Testis (tissue), 3 donors: Measurements from ENCODE around the gene ABCC8. TPM values are rescaled to one million over a fixed set of nuclear protein-coding genes. Genes with fewer than 3 reads are reported as not detected.

ENCODE experiments used
- DNase-seq: peaks from one replicate; pipeline ENCODE4 v3.0.0-alpha.2; 2019
- H3K27ac ChIP-seq, 2 donors: fragments of 200-600 bp; sonication (generic); one replicate each; pipeline ENCODE4 v1.5.1; 2019
- H3K27me3 ChIP-seq: fragments of 200-600 bp; sonication (generic); one replicate; pipeline ENCODE4 v1.5.1; 2019
- H3K36me3 ChIP-seq: fragments of 200-600 bp; sonication (generic); one replicate; pipeline ENCODE4 v1.5.1; 2017; ENCODE audit warnings: low read depth; ENCODE audit errors: missing control alignments
- H3K4me1 ChIP-seq: fragments of 200-600 bp; sonication (generic); one replicate; pipeline ENCODE4 v1.5.1; 2019
- H3K4me3 ChIP-seq, 2 donors: fragments of 200-600 bp; sonication (generic); one replicate each; pipeline ENCODE4 v1.5.1; 2017 to 2019
- H3K9me3 ChIP-seq: fragments of 200-600 bp; sonication (generic); one replicate; pipeline ENCODE4 v1.5.1; 2017
- POLR2A ChIP-seq: fragments of 450-650 bp; IDR thresholded peaks from one replicate; pipeline ENCODE4 v1.6.1; 2017; ENCODE audit warnings: antibody characterized with exemption, mild to moderate bottlenecking, moderate library complexity
- WGBS, 2 donors: methylation state at CpG; one replicate each; pipeline ENCODE4 v1.1.5; 2018; 5-methylcytosine and 5-hydroxymethylcytosine counted together
- intact Hi-C: fragments of 100-400 bp; cut with DNase I; formaldehyde crosslinking; loops from one replicate; pipeline ENCODE4 v1.15.1; 2023; ENCODE audit warnings: low total_unique reads
- polyA plus RNA-seq: library from polyadenylated mRNA; stranded (reverse); fragments of 350-450 nt; fragmentation: Illumina TruSeq; extraction: RNeasy Lipid Tissue Mini Kit (QIAGEN cat#74804); gene quantifications from one replicate; pipeline ENCODE4 v1.2.3, GENCODE V29; 2014; ENCODE audit warnings: low read depth, low replicate concordance; ENCODE audit not compliant: insufficient read depth
- total RNA-seq, 2 donors: library from RNA; depleted of rRNA; stranded (reverse); fragments of >200 nt; gene quantifications; one replicate each; pipeline ENCODE4 v1.2.3, GENCODE V29; 2016
- TF ChIP-seq, protein P1 (sequence below), 3 experiments: fragments of 450-650 bp in 2 of 3; fragments of 200-600 bp in 1 of 3; sonication (generic) in 1 of 3; IDR thresholded peaks; one replicate each; pipeline ENCODE4 v1.5.1; 2016 to 2019; ENCODE audit warnings: antibody characterized with exemption in 3 of 3, mild to moderate bottlenecking in 2 of 3, moderate library complexity in 1 of 3

Gene ABCC8
- total and polyA plus RNA-seq, 3 donors from 2014 or later: 1.5 to 2.2 (median 2.0) TPM

DNA sequence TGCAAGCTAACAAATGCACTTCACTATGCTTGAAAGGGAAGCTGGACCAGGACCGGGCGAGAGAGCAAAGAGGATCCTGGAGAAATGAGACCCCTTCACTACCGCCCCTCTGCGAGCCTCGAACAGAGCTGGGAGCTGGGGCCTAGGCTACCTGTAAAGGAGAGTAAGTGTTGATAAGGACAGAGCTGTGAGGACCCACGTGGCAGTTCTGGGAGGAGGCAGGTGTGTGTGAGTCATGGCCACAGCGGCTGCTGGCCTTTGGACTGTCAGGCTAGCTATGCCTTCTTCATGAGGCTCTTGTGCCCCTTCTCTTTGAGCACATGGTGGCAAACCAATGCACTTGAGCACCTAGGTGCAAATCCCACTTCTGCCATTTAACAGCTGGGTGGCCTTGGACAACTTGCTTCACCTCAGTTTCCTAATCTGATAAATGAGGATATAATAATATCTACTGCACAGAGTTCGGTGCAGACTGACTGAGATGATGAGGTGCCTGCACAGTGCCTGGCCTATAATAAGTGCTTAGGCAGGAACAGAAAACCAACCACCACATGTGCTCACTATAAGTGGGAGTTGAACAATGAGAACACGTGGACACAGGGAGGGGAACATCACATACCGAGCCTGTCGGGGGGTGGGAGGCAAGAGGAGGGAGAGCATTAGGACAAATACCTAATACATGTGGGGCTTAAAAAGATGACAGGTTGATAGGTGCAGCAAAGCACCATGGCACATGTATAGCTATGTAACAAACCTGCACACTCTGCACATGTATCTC lies 52.9 kb downstream of the ABCC8 start:
- no peak for DNase-seq
- intact Hi-C loops: no loop called here
- Histone ChIP-seq H3K9me3 (no peaks in the 10 kb centered on the region), H3K4me1 (no peaks in the 10 kb centered on the region), H3K27me3 (no peaks in the 10 kb centered on the region), H3K36me3 (no peaks in the 10 kb centered on the region), H3K27ac (no peak overlapping the region), H3K4me3 (no peak overlapping the region)
- TF ChIP-seq, protein P1, sequence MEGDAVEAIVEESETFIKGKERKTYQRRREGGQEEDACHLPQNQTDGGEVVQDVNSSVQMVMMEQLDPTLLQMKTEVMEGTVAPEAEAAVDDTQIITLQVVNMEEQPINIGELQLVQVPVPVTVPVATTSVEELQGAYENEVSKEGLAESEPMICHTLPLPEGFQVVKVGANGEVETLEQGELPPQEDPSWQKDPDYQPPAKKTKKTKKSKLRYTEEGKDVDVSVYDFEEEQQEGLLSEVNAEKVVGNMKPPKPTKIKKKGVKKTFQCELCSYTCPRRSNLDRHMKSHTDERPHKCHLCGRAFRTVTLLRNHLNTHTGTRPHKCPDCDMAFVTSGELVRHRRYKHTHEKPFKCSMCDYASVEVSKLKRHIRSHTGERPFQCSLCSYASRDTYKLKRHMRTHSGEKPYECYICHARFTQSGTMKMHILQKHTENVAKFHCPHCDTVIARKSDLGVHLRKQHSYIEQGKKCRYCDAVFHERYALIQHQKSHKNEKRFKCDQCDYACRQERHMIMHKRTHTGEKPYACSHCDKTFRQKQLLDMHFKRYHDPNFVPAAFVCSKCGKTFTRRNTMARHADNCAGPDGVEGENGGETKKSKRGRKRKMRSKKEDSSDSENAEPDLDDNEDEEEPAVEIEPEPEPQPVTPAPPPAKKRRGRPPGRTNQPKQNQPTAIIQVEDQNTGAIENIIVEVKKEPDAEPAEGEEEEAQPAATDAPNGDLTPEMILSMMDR (IDR thresholded peaks at IDR 0.05): no peak
- no peak for TF ChIP-seq POLR2A
- WGBS, 2 donors: 73 to 74% methylated on average over 11 of the region's 11 CpGs

DNA sequence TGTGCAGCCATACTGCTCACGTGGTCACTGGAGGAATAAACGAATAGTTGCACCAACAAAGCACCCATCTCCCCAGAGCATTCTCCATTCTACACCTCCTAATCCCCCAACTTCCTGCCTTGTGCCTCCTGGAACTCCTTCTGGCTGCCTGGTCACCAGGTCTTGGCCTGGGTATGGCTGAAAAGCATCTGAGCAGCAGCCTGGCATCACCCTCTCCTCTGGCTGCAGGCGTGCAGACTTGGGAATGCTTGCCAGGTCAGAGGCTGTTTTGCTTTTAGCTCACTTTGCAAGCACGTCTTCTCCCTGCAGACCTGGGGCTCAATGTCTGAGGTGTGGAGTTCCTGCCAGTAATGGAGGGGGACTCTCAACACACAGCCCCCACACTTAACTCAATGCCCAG lies 54.9 kb downstream of the ABCC8 start:
- intact Hi-C loops: no loop called here
- Histone ChIP-seq H3K9me3 (no peaks in the 10 kb centered on the region), H3K36me3 (no peaks in the 10 kb centered on the region), H3K4me3 (no peak overlapping the region), H3K27ac (no peak overlapping the region), H3K27me3 (no peaks in the 10 kb centered on the region), H3K4me1 (no peaks in the 10 kb centered on the region)
- TF ChIP-seq, protein P1 (IDR thresholded peaks at IDR 0.05): no peak
- TF ChIP-seq POLR2A: no peak
- WGBS, 2 donors: 73 to 79% methylated on average over 4 of the region's 4 CpGs
- DNase-seq: no peak

DNA sequence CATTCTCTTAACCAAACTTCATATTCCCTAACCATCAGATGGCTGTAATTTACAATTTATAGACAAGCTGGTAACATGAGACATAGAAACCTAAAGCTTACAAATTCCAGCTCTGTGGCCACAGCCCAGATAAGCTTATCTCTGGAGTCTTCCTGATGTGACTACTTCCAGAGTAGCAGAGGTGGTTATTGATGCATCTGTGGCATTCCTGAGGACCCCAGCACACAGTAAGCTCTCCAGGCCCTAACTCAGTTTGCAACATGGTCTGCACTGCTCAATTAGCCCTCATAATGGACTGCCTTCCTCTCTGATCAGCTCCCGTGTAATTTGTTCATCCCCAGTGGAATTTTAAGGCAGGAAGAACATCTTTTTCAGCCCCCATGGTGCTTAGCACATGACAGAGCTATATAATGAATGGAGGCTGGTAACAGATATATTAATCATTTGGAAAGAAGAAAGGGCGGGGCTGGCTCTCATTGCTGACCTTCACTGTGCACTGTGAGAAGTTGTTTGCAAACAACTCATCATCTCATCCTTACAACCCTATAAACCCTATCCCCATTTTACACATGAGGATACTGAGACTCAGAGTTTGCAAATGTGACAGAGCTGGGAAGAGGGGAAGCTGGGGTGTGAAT lies 58.1 kb downstream of the ABCC8 start:
- TF ChIP-seq, protein P1 (IDR thresholded peaks at IDR 0.05): no peak
- TF ChIP-seq POLR2A: no peak
- 46 to 76% methylated on average over 2 of the region's 2 CpGs for WGBS, 2 donors
- Histone ChIP-seq H3K4me3 (no peak overlapping the region), H3K27ac (no peak overlapping the region), H3K4me1 (no peaks in the 10 kb centered on the region), H3K9me3 (no peaks in the 10 kb centered on the region), H3K27me3 (no peaks in the 10 kb centered on the region), H3K36me3 (no peaks in the 10 kb centered on the region)
- intact Hi-C loops: no loop called here
- DNase-seq: no peak

DNA sequence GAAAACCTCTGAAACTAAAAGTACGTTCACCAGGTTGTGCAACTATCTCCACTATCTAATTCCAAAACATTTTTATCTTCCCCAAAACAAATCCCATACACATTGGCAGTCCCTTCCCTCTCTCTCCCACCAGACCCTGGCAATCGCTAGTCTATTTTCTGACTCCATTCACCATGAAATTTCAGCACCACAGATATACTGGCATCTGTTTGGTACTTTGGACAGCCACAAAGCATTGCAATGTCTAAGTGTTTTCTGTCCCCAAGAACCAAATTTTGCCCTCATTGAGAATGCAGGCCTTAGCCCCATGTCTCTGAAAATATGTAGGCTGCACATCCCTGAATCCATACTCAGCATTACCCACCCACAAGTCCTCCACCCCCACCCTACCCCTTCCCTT lies 60.2 kb downstream of the ABCC8 start:
- no peaks in the 10 kb centered on the region for H3K4me1 ChIP-seq
- H3K4me3 ChIP-seq: no peak overlapping the region
- WGBS, 2 donors: 69 to 82% methylated on average over 2 of the region's 2 CpGs
- TF ChIP-seq, protein P1 (IDR thresholded peaks at IDR 0.05): no peak
- no peak for TF ChIP-seq POLR2A
- intact Hi-C loops: no loop called here
- H3K9me3 ChIP-seq: no peaks in the 10 kb centered on the region
- no peaks in the 10 kb centered on the region for H3K36me3 ChIP-seq
- H3K27ac ChIP-seq: no peak overlapping the region
- no peaks in the 10 kb centered on the region for H3K27me3 ChIP-seq
- DNase-seq: no peak
